ENCODE data around the gene KIR3DL3. TPM values are rescaled to one million over a fixed set of nuclear protein-coding genes. Genes with fewer than 3 reads are reported as not detected.

The KIR3DL3 gene
- total RNA-seq, 2 experiments from 2014 or later: not detected

DNA sequence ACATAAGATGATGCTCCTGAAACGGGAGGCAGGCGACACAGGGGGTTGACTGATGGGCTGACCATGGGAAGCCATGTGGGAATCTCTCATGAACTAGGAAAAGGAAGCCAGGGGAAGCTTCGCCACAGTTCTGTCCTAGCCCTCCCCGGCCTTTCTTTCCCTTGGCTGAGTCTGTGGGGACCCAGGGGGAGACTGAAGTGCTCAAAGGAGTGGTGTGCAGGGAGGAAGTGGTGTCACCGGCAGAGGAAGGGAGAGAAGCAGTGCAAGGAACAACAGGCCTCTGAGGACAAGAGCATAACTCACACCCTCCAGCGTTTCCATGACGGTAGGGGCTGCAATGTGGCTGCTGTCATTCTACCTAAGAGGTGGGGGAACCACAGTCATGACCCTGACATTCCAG, 1.1 kb downstream of the KIR3DL3 start:
- ATAC-seq (ENCODE audit: poor library complexity) (no peak), DNase-seq (no peak)
- ChIA-PET CTCF (no interaction called here), POLR2A (no interaction called here)
- Mint-ChIP-seq H3K4me3 (no peak overlapping the region), H3K36me3 (ENCODE audit: low read depth) (peaks cover 5% of the 10 kb centered on the region), H3K27me3 (peaks cover 6% of the 10 kb centered on the region), H3K9me3 (peaks cover 12% of the 10 kb centered on the region), H3K27ac (no peak overlapping the region), H3K4me1 (ENCODE audit: low read depth) (no peaks in the 10 kb centered on the region)
- Histone ChIP-seq H3K36me3 (ENCODE audit: insufficient read depth, low read length) (no peaks in the 10 kb centered on the region), H3K27ac (ENCODE audit: low read depth in 1 of 2, low read length in 2 of 2) (no peak overlapping the region), H3K27me3 (ENCODE audit: control insufficient read depth in 1 of 2, insufficient read depth in 2 of 2, low read length in 2 of 2) (no peaks in the 10 kb centered on the region), H3K4me1 (ENCODE audit: insufficient read depth, low read length) (no peaks in the 10 kb centered on the region), H3K9me3 (ENCODE audit: control insufficient read depth in 1 of 2, insufficient read depth in 1 of 2, low read length in 2 of 2) (peaks cover 12 to 13% of the 10 kb centered on the region in 2 experiments), H3K4me3 (ENCODE audit: low read length) (no peak overlapping the region)
- TF ChIP-seq, protein P1, sequence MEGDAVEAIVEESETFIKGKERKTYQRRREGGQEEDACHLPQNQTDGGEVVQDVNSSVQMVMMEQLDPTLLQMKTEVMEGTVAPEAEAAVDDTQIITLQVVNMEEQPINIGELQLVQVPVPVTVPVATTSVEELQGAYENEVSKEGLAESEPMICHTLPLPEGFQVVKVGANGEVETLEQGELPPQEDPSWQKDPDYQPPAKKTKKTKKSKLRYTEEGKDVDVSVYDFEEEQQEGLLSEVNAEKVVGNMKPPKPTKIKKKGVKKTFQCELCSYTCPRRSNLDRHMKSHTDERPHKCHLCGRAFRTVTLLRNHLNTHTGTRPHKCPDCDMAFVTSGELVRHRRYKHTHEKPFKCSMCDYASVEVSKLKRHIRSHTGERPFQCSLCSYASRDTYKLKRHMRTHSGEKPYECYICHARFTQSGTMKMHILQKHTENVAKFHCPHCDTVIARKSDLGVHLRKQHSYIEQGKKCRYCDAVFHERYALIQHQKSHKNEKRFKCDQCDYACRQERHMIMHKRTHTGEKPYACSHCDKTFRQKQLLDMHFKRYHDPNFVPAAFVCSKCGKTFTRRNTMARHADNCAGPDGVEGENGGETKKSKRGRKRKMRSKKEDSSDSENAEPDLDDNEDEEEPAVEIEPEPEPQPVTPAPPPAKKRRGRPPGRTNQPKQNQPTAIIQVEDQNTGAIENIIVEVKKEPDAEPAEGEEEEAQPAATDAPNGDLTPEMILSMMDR (IDR thresholded peaks at IDR 0.05): no peak
- intact Hi-C loops (cut with DNase I, micrococcal nuclease): no loop called here

DNA sequence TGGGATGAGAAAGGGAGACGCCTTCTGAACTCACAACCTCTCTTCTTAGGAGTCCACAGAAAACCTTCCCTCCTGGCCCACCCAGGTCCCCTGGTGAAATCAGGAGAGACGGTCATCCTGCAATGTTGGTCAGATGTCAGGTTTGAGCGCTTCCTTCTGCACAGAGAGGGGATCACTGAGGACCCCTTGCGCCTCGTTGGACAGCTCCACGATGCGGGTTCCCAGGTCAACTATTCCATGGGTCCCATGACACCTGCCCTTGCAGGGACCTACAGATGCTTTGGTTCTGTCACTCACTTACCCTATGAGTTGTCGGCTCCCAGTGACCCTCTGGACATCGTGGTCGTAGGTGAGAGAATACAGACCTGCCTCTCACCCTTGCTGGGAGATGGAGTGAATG, 3.3 kb downstream of the KIR3DL3 start:
- no peaks in the 10 kb centered on the region for H3K36me3 ChIP-seq (ENCODE audit: insufficient read depth, low read length)
- no peaks in the 10 kb centered on the region for H3K27me3 ChIP-seq (ENCODE audit: control insufficient read depth in 1 of 2, insufficient read depth in 2 of 2, low read length in 2 of 2)
- ChIA-PET CTCF (no interaction called here), POLR2A (no interaction called here)
- no peaks in the 10 kb centered on the region for H3K4me1 Mint-ChIP-seq (ENCODE audit: low read depth)
- no peak overlapping the region for H3K4me3 ChIP-seq (ENCODE audit: low read length)
- TF ChIP-seq, protein P1 (IDR thresholded peaks at IDR 0.05): no peak
- no peak for ATAC-seq (ENCODE audit: poor library complexity)
- H3K4me3 Mint-ChIP-seq: no peak overlapping the region
- peaks cover 16% of the 10 kb centered on the region for H3K27me3 Mint-ChIP-seq
- intact Hi-C loops (cut with DNase I, micrococcal nuclease): no loop called here
- no peak overlapping the region for H3K27ac Mint-ChIP-seq
- DNase-seq: no peak
- H3K9me3 Mint-ChIP-seq: peaks cover 5% of the 10 kb centered on the region
- H3K4me1 ChIP-seq (ENCODE audit: insufficient read depth, low read length): no peaks in the 10 kb centered on the region
- no peak overlapping the region for H3K27ac ChIP-seq (ENCODE audit: low read depth in 1 of 2, low read length in 2 of 2)
- no peaks in the 10 kb centered on the region for H3K36me3 Mint-ChIP-seq (ENCODE audit: low read depth)
- peaks cover 0 to 9% of the 10 kb centered on the region in 2 experiments for H3K9me3 ChIP-seq (ENCODE audit: control insufficient read depth in 1 of 2, insufficient read depth in 1 of 2, low read length in 2 of 2)

DNA sequence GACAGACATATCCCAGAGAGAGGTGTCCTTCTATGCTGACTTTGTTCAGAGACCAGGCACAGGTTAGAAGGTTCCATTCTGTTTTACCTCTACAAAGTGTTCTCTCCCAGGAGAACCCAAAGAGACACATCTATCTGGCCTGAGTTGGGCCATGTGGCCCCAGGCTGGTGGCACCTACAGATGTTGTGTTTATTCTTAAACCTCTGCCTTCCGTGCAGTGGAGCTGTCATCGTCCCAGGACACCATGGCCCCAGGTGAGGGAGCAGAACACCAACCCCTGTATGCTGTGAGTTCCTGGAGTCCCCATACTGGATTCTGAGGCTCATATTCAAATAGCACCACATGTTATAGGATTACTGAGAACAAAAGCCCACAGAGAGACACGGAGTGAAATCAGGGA, 3.9 kb downstream of the KIR3DL3 start:
- Mint-ChIP-seq H3K27me3 (peaks cover 17% of the 10 kb centered on the region), H3K36me3 (ENCODE audit: low read depth) (no peaks in the 10 kb centered on the region), H3K9me3 (peaks cover 2% of the 10 kb centered on the region), H3K4me3 (no peak overlapping the region), H3K4me1 (ENCODE audit: low read depth) (no peaks in the 10 kb centered on the region), H3K27ac (no peak overlapping the region)
- no peaks in the 10 kb centered on the region for H3K4me1 ChIP-seq (ENCODE audit: insufficient read depth, low read length)
- no peaks in the 10 kb centered on the region for H3K27me3 ChIP-seq (ENCODE audit: control insufficient read depth in 1 of 2, insufficient read depth in 2 of 2, low read length in 2 of 2)
- no peaks in the 10 kb centered on the region for H3K36me3 ChIP-seq (ENCODE audit: insufficient read depth, low read length)
- ATAC-seq (ENCODE audit: poor library complexity): no peak
- H3K9me3 ChIP-seq (ENCODE audit: control insufficient read depth in 1 of 2, insufficient read depth in 1 of 2, low read length in 2 of 2): peaks cover 0 to 9% of the 10 kb centered on the region in 2 experiments
- intact Hi-C loops (cut with DNase I, micrococcal nuclease): no loop called here
- no peak overlapping the region for H3K4me3 ChIP-seq (ENCODE audit: low read length)
- ChIA-PET CTCF (no interaction called here), POLR2A (no interaction called here)
- TF ChIP-seq, protein P1 (IDR thresholded peaks at IDR 0.05): no peak
- no peak for DNase-seq
- H3K27ac ChIP-seq (ENCODE audit: low read depth in 1 of 2, low read length in 2 of 2): no peak overlapping the region
